ENCODE results near the gene HOXC6.

The HOXC6 gene

DNA sequence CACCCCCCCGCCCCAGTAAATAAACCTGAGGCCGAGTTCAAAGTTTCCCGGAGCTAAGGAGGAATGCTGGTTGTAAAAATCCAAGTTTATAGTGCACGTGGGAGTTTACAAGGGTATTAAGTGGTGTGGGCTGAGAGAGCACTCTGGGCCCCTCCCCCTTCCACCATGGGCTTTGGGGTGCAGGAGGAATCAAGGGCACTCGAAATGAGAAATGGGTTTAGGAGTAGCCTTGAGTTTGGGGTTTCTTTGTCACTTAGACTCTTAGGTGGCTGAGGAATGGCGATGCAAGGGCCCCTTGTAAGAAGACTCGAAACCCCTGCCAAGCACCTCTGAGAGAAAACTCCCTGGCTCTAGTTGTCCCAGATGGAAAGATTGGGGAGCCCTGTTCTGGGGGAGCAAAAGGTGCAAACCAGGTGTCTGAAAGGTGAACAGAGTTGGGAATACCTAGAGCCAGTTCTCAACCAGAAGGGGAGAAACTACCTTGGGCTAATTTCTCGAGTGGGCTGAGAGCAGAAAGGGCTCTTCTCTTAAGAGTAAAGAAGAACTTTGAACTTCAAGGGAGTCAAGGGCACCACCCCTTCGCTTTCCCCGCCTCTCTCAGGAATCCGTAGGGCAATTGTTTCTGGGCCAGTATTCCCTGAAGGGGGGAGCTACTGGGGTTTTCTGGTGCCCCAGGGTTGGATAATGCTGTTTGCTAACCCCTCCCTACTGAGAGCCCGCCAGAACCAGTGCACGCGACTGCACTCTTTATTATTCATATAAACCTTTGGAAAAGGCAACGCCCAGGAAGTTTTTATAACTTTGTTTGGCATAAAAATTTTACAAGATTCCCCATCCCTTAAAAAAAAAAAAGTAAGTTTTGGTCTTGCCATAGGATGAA, 49.5 kb upstream of the HOXC6 start (continued):
- TF ChIP-seq ZNF571 (tag by site-specific recombination; IDR thresholded peaks at IDR 0.05) (no peak), ZNF280D (tag by site-specific recombination; IDR thresholded peaks at IDR 0.05) (no peak), GLIS1 (tag by site-specific recombination; IDR thresholded peaks at IDR 0.05) (peak; percentile 30; the same call in 1 of the 2 replicates), ZNF350 (tag by site-specific recombination; IDR thresholded peaks at IDR 0.05) (no peak), PRDM1 (tag by site-specific recombination; IDR thresholded peaks at IDR 0.05) (no peak), KLF10 (tag by site-specific recombination; IDR thresholded peaks at IDR 0.05) (peak; percentile 48; the same call in 1 of the 2 replicates), ZNF639 (tag by site-specific recombination; IDR thresholded peaks at IDR 0.05) (no peak), ZBTB48 (tag by site-specific recombination; IDR thresholded peaks at IDR 0.05) (peak; percentile 56), BCL6B (tag by site-specific recombination; IDR thresholded peaks at IDR 0.05) (no peak), ZNF658 (tag by site-specific recombination; IDR thresholded peaks at IDR 0.05) (no peak), ZIC2 (tag by site-specific recombination; IDR thresholded peaks at IDR 0.05) (peak; percentile 4; the same call in 1 of the 2 replicates), ZXDB (tag by site-specific recombination; IDR thresholded peaks at IDR 0.05) (peak; percentile 57; the same call in 1 of the 2 replicates), KLF16 (tag by site-specific recombination; IDR thresholded peaks at IDR 0.05) (peak; percentile 66; the same call in 1 of the 2 replicates), IKZF3 (tag by site-specific recombination; IDR thresholded peaks at IDR 0.05) (peak; percentile 55), ZSCAN30 (tag by site-specific recombination; IDR thresholded peaks at IDR 0.05) (no peak; the same call in 1 of the 2 replicates), ZFP41 (tag by site-specific recombination; IDR thresholded peaks at IDR 0.05; ENCODE audit: borderline replicate concordance) (no peak)
- TF ChIP-seq, protein P1, sequence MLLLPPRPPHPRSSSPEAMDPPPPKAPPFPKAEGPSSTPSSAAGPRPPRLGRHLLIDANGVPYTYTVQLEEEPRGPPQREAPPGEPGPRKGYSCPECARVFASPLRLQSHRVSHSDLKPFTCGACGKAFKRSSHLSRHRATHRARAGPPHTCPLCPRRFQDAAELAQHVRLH (tag by site-specific recombination; IDR thresholded peaks at IDR 0.05), result 0 out of 2 replicates have a peak, but pooled peaks have one; percentile 12
- TF ChIP-seq, protein P2, sequence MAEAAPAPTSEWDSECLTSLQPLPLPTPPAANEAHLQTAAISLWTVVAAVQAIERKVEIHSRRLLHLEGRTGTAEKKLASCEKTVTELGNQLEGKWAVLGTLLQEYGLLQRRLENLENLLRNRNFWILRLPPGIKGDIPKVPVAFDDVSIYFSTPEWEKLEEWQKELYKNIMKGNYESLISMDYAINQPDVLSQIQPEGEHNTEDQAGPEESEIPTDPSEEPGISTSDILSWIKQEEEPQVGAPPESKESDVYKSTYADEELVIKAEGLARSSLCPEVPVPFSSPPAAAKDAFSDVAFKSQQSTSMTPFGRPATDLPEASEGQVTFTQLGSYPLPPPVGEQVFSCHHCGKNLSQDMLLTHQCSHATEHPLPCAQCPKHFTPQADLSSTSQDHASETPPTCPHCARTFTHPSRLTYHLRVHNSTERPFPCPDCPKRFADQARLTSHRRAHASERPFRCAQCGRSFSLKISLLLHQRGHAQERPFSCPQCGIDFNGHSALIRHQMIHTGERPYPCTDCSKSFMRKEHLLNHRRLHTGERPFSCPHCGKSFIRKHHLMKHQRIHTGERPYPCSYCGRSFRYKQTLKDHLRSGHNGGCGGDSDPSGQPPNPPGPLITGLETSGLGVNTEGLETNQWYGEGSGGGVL (tag by site-specific recombination; IDR thresholded peaks at IDR 0.05), result peak; percentile 25; the same call in 1 of the 2 replicates
- TF ChIP-seq, protein P3, sequence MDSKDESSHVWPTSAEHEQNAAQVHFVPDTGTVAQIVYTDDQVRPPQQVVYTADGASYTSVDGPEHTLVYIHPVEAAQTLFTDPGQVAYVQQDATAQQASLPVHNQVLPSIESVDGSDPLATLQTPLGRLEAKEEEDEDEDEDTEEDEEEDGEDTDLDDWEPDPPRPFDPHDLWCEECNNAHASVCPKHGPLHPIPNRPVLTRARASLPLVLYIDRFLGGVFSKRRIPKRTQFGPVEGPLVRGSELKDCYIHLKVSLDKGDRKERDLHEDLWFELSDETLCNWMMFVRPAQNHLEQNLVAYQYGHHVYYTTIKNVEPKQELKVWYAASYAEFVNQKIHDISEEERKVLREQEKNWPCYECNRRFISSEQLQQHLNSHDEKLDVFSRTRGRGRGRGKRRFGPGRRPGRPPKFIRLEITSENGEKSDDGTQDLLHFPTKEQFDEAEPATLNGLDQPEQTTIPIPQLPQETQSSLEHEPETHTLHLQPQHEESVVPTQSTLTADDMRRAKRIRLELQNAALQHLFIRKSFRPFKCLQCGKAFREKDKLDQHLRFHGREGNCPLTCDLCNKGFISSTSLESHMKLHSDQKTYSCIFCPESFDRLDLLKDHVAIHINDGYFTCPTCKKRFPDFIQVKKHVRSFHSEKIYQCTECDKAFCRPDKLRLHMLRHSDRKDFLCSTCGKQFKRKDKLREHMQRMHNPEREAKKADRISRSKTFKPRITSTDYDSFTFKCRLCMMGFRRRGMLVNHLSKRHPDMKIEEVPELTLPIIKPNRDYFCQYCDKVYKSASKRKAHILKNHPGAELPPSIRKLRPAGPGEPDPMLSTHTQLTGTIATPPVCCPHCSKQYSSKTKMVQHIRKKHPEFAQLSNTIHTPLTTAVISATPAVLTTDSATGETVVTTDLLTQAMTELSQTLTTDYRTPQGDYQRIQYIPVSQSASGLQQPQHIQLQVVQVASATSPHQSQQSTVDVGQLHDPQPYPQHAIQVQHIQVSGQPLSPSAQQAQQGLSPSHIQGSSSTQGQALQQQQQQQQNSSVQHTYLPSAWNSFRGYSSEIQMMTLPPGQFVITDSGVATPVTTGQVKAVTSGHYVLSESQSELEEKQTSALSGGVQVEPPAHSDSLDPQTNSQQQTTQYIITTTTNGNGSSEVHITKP (tag by site-specific recombination; IDR thresholded peaks at IDR 0.05), result peak; percentile 60
- TF ChIP-seq, protein P4, sequence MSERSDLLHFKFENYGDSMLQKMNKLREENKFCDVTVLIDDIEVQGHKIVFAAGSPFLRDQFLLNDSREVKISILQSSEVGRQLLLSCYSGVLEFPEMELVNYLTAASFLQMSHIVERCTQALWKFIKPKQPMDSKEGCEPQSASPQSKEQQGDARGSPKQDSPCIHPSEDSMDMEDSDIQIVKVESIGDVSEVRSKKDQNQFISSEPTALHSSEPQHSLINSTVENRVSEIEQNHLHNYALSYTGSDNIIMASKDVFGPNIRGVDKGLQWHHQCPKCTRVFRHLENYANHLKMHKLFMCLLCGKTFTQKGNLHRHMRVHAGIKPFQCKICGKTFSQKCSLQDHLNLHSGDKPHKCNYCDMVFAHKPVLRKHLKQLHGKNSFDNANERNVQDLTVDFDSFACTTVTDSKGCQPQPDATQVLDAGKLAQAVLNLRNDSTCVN (tag by site-specific recombination; optimal IDR thresholded peaks at IDR 0.05), result peak; percentile 5
- TF ChIP-seq, protein P5, sequence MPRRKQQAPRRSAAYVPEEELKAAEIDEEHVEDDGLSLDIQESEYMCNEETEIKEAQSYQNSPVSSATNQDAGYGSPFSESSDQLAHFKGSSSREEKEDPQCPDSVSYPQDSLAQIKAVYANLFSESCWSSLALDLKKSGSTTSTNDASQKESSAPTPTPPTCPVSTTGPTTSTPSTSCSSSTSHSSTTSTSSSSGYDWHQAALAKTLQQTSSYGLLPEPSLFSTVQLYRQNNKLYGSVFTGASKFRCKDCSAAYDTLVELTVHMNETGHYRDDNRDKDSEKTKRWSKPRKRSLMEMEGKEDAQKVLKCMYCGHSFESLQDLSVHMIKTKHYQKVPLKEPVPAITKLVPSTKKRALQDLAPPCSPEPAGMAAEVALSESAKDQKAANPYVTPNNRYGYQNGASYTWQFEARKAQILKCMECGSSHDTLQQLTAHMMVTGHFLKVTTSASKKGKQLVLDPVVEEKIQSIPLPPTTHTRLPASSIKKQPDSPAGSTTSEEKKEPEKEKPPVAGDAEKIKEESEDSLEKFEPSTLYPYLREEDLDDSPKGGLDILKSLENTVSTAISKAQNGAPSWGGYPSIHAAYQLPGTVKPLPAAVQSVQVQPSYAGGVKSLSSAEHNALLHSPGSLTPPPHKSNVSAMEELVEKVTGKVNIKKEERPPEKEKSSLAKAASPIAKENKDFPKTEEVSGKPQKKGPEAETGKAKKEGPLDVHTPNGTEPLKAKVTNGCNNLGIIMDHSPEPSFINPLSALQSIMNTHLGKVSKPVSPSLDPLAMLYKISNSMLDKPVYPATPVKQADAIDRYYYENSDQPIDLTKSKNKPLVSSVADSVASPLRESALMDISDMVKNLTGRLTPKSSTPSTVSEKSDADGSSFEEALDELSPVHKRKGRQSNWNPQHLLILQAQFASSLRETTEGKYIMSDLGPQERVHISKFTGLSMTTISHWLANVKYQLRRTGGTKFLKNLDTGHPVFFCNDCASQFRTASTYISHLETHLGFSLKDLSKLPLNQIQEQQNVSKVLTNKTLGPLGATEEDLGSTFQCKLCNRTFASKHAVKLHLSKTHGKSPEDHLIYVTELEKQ (tag by site-specific recombination; IDR thresholded peaks at IDR 0.05; ENCODE audit: borderline replicate concordance), result no peak
